Liver (tissue), 9 donors: ENCODE data around the gene TBC1D9. TPM values are rescaled to one million over a fixed set of nuclear protein-coding genes. Genes with fewer than 3 reads are reported as not detected.

Source experiments
- DNase-seq: peaks from one replicate; pipeline ENCODE4 v3.0.0-alpha.2; 2017; ENCODE audit warnings: low spot score
- H3K27ac ChIP-seq, 2 donors: one replicate each; pipeline ENCODE4 v1.7.0; 2013; ENCODE audit warnings: inconsistent platforms in 2 of 2, low read length in 2 of 2, control low read depth in 1 of 2, low read depth in 1 of 2, mild to moderate bottlenecking in 1 of 2
- H3K27me3 ChIP-seq, 4 donors: one replicate each; pipeline versions ENCODE4 v1.6.1 to v1.7.0; 2013; ENCODE audit warnings: low read length in 3 of 4, inconsistent platforms in 1 of 4, mild to moderate bottlenecking in 1 of 4, moderate library complexity in 1 of 4; ENCODE audit not compliant: control insufficient read depth in 4 of 4, insufficient read depth in 4 of 4
- H3K36me3 ChIP-seq, 4 donors: one replicate each; pipeline versions ENCODE4 v1.6.1 to v1.7.0; 2013; ENCODE audit warnings: low read length in 3 of 4, mild to moderate bottlenecking in 3 of 4, low read depth in 1 of 4, moderate library complexity in 1 of 4; ENCODE audit not compliant: control insufficient read depth in 4 of 4, insufficient read depth in 3 of 4
- H3K4me1 ChIP-seq, 4 donors: one replicate each; pipeline versions ENCODE4 v1.6.1 to v1.7.0; 2013; ENCODE audit warnings: low read length in 3 of 4, mild to moderate bottlenecking in 3 of 4, moderate library complexity in 1 of 4; ENCODE audit not compliant: control insufficient read depth in 4 of 4, insufficient read depth in 4 of 4
- H3K4me3 ChIP-seq, 3 donors: one replicate each; pipeline versions ENCODE4 v1.6.1 to v1.7.0; 2013; ENCODE audit warnings: low read length in 3 of 3, control low read depth in 1 of 3, low read depth in 1 of 3, mild to moderate bottlenecking in 1 of 3
- H3K9ac ChIP-seq, 2 donors: one replicate each; pipeline ENCODE4 v1.7.0; 2013; ENCODE audit warnings: low read length in 2 of 2, mild to moderate bottlenecking in 2 of 2, moderate library complexity in 2 of 2, control low read depth in 1 of 2, low read depth in 1 of 2
- H3K9me3 ChIP-seq, 4 donors: one replicate each; pipeline versions ENCODE4 v1.6.1 to v1.7.0; 2013; ENCODE audit warnings: low read length in 3 of 4; ENCODE audit not compliant: control insufficient read depth in 4 of 4
- ATF3 ChIP-seq: IDR thresholded peaks from 2 replicates; pipeline ENCODE4 v1.6.1; 2016; ENCODE audit warnings: antibody characterized with exemption
- CTCF ChIP-seq: fragments of 150-350 bp; IDR thresholded peaks from 2 replicates; pipeline ENCODE4 v1.5.1; 2017; ENCODE audit warnings: improper control_type of control experiment, low read depth, low read length; ENCODE audit not compliant: missing input control
- EGR1 ChIP-seq, 2 donors: IDR thresholded peaks; 2 replicates each; pipeline ENCODE4 v1.6.1; 2016 to 2018; ENCODE audit warnings: antibody characterized with exemption in 2 of 2, low read depth in 2 of 2
- FOXA1 ChIP-seq: IDR thresholded peaks from 2 replicates; pipeline ENCODE4 v1.6.1; 2016; ENCODE audit warnings: antibody characterized with exemption
- FOXA2 ChIP-seq: IDR thresholded peaks from 2 replicates; pipeline ENCODE4 v1.6.1; 2016; ENCODE audit warnings: antibody characterized with exemption
- GABPA ChIP-seq, 2 donors: IDR thresholded peaks in 1 of 2; conservative IDR thresholded peaks in 1 of 2; 2 replicates each; pipeline ENCODE4 v1.6.1; 2016; ENCODE audit warnings: antibody characterized with exemption in 2 of 2, mild to moderate bottlenecking in 1 of 2, moderate library complexity in 1 of 2
- HNF4A ChIP-seq, 2 donors: conservative IDR thresholded peaks; 2 replicates each; pipeline ENCODE4 v1.6.1; 2016; ENCODE audit warnings: antibody characterized with exemption in 2 of 2, mild to moderate bottlenecking in 2 of 2
- HNF4G ChIP-seq: IDR thresholded peaks from 2 replicates; pipeline ENCODE4 v1.6.1; 2016; ENCODE audit warnings: antibody characterized with exemption
- JUND ChIP-seq, 2 donors: IDR thresholded peaks; 2 replicates each; pipeline ENCODE4 v1.6.1; 2016; ENCODE audit warnings: antibody characterized with exemption in 2 of 2
- MAX ChIP-seq: IDR thresholded peaks from 2 replicates; pipeline ENCODE4 v1.6.1; 2016; ENCODE audit warnings: antibody characterized with exemption
- NR2F2 ChIP-seq: IDR thresholded peaks from 2 replicates; pipeline ENCODE4 v1.6.1; 2016; ENCODE audit warnings: antibody characterized with exemption
- RAD21 ChIP-seq, 2 donors: IDR thresholded peaks; 2 replicates each; pipeline ENCODE4 v1.6.1; 2016; ENCODE audit warnings: antibody characterized with exemption in 2 of 2, mild to moderate bottlenecking in 2 of 2
- REST ChIP-seq: IDR thresholded peaks from 2 replicates; pipeline ENCODE4 v1.6.1; 2016; ENCODE audit warnings: antibody characterized with exemption, mild to moderate bottlenecking
- RXRA ChIP-seq, 2 donors: IDR thresholded peaks; 2 replicates each; pipeline ENCODE4 v1.6.1; 2017 to 2018; ENCODE audit warnings: antibody characterized with exemption in 2 of 2, mild to moderate bottlenecking in 1 of 2
- SP1 ChIP-seq: IDR thresholded peaks from 2 replicates; pipeline ENCODE4 v1.6.1; 2018; ENCODE audit warnings: antibody characterized with exemption, mild to moderate bottlenecking
- TAF1 ChIP-seq: conservative IDR thresholded peaks from 2 replicates; pipeline ENCODE4 v1.6.1; 2016; ENCODE audit warnings: antibody characterized with exemption, mild to moderate bottlenecking
- YY1 ChIP-seq: IDR thresholded peaks from 2 replicates; pipeline ENCODE4 v1.6.1; 2016; ENCODE audit warnings: antibody characterized with exemption, mild to moderate bottlenecking
- ZBTB33 ChIP-seq: IDR thresholded peaks from 2 replicates; pipeline ENCODE4 v1.6.1; 2016; ENCODE audit warnings: antibody characterized with exemption
- WGBS: extraction: QIAGEN DNeasy Blood & Tissue Kit; methylation state at CpG from one replicate; pipeline ENCODE4 v1.1.7; 2013; 5-methylcytosine and 5-hydroxymethylcytosine counted together
- polyA plus RNA-seq, 2 donors: library from polyadenylated mRNA; stranded (reverse) in 1 of 2; unstranded in 1 of 2; fragments of 200-250 nt in 1 of 2; fragments of >200 nt in 1 of 2; fragmentation: Nextera tagmentation in 1 of 2; extraction: Ambion mirVana in 1 of 2; gene quantifications; one replicate each; pipeline versions ENCODE4 v1.2.1 to v1.2.3, GENCODE V29; 2013 to 2015
- total RNA-seq, 2 donors: library from RNA; depleted of rRNA; stranded (reverse); fragments of >200 nt; gene quantifications; one replicate each; pipeline ENCODE4 v1.2.3, GENCODE V29; 2014
- donor health status: healthy.
- donor health status: healthy.
- donor health status: healthy.
- donor health status: healthy.
- donor health status: healthy.

The TBC1D9 gene
- total and polyA plus RNA-seq, 4 donors: 1.4 to 8.5 (median 6.3) TPM

GRCh38 chr4:140705625-140706275 is 50.4 kb downstream of the TBC1D9 start:
- no peaks in the 10 kb centered on the region for H3K36me3 ChIP-seq
- no peaks in the 10 kb centered on the region for H3K9me3 ChIP-seq
- H3K27me3 ChIP-seq: no peaks in the 10 kb centered on the region
- H3K9ac ChIP-seq: no peak overlapping the region
- 89% methylated on average over 8 of the region's 8 CpGs for WGBS
- H3K27ac ChIP-seq: no peak overlapping the region
- H3K4me1 ChIP-seq: peaks cover 3 to 8% (median 5%) of the 10 kb centered on the region in 4 donors
- TF ChIP-seq FOXA1 (no peak), TAF1 (no peak), FOXA2 (no peak), HNF4G (no peak), GABPA (IDR thresholded peaks at IDR 0.05 in 1 of 2, conservative IDR thresholded peaks at IDR 0.05 in 1 of 2) (no peak), RXRA (IDR thresholded peaks at IDR 0.05) (no peak), ZBTB33 (no peak), SP1 (no peak), HNF4A (conservative IDR thresholded peaks at IDR 0.05) (no peak), RAD21 (IDR thresholded peaks at IDR 0.05) (no peak), JUND (IDR thresholded peaks at IDR 0.05) (no peak), EGR1 (IDR thresholded peaks at IDR 0.05; ENCODE audit: low read depth in 2 of 2) (no peak), REST (no peak), MAX (no peak), NR2F2 (no peak), YY1 (no peak), ATF3 (no peak), CTCF (no peak)
- no peak for DNase-seq
- no peak overlapping the region for H3K4me3 ChIP-seq
